DOHH2 (cell line): ENCODE data around the gene USP16.

ENCODE experiments used
- EZH2phosphoT487 ChIP-seq: fragments of 200-600 bp; sonication (generic); IDR thresholded peaks from 2 replicates; pipeline ENCODE4 v1.6.1; 2017; ENCODE audit warnings: borderline replicate concordance, mild to moderate bottlenecking, antibody characterized with exemption, low read length, moderate library complexity, mixed read lengths
- TF ChIP-seq, protein P1 (sequence below): fragments of 200-600 bp; sonication (generic); IDR thresholded peaks from one replicate; pipeline ENCODE4 v1.5.1; 2014; ENCODE audit warnings: antibody characterized with exemption, mild to moderate bottlenecking, low read depth, low read length; ENCODE audit not compliant: poor library complexity, severe bottlenecking

DNA sequence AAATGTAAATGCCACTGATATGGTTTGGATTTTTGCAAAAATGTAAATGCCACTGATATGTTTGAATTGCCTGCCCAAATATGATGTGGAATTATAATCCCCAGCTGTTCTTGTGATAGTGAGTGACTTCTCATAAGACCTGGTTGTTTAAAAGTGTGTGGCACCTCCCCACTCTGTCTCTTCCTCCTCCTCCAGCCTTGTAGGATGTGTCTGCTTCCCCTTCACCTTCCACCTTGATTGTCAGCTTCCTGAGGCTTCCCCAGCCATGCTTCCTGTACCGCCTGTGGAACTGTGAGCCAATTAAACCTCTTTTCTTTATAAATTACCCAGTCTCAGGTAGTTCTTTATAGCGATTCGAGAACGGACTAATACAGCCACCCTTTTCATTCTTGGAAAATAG lies 50.3 kb downstream of the USP16 start:
- TF ChIP-seq, protein P1, sequence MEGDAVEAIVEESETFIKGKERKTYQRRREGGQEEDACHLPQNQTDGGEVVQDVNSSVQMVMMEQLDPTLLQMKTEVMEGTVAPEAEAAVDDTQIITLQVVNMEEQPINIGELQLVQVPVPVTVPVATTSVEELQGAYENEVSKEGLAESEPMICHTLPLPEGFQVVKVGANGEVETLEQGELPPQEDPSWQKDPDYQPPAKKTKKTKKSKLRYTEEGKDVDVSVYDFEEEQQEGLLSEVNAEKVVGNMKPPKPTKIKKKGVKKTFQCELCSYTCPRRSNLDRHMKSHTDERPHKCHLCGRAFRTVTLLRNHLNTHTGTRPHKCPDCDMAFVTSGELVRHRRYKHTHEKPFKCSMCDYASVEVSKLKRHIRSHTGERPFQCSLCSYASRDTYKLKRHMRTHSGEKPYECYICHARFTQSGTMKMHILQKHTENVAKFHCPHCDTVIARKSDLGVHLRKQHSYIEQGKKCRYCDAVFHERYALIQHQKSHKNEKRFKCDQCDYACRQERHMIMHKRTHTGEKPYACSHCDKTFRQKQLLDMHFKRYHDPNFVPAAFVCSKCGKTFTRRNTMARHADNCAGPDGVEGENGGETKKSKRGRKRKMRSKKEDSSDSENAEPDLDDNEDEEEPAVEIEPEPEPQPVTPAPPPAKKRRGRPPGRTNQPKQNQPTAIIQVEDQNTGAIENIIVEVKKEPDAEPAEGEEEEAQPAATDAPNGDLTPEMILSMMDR: no peak
- TF ChIP-seq EZH2phosphoT487: no peak
